ENCODE results near the gene ITK. TPM values are rescaled to one million over a fixed set of nuclear protein-coding genes. Genes with fewer than 3 reads are reported as not detected.

The ITK gene
- total RNA-seq: not detected in 2 replicates

GRCh38 chr5:157180374-157181264 is at the start of gene ITK:
TSS of gene ITK (plus strand) at chr5:157180840. CDS start at chr5:157180978, 138 bp downstream.

GRCh38 chr5:157142317-157143126 is 38.1 kb upstream of the ITK start, which contains the start of gene MED7:
TSS of gene MED7 (minus strand) at chr5:157142865. CDS start at chr5:157139431, 3,434 bp downstream.

GRCh38 chr5:157166214-157167213 is 14.1 kb upstream of the ITK start, which contains the start of gene GARIN3:
TSS of gene GARIN3 (minus strand) at chr5:157166264. CDS start at chr5:157166168, 96 bp downstream.

GRCh38 chr5:157265714-157266285 is 85.2 kb downstream of the ITK start, which contains the start of gene CYFIP2:
TSS of gene CYFIP2 (plus strand) at chr5:157266123. CDS start at chr5:157285362, 19,239 bp downstream.

Other genes with a start within 250 kb of the ITK start
- not detected in 2 replicates for gene TIMD4, start 217.6 kb upstream of the ITK start, total RNA-seq
- gene HAVCR1, start 121.7 kb upstream of the ITK start, total RNA-seq: not detected in 2 replicates
- 0.22 and 0.79 TPM in 2 replicates for gene HAVCR2, start 71.8 kb upstream of the ITK start, total RNA-seq
- gene MED7, start 38.0 kb upstream of the ITK start, total RNA-seq: 8.6 and 9.8 TPM in 2 replicates
- not detected in 2 replicates for gene GARIN3, start 14.6 kb upstream of the ITK start, total RNA-seq
- gene CYFIP2, start 85.3 kb downstream of the ITK start, total RNA-seq: 0.79 and 9.0 TPM in 2 replicates

Measured in placental epithelial cell (primary cell).